Stimulated activated CD4-positive, alpha-beta T cell treated with anti-CD3 and anti-CD28 coated beads, Interleukin-4, amount 100 ng/mL, for 1 hour (primary cell): ENCODE results near the gene PGM1.

Experiments used
- DNase-seq: peaks from one replicate; pipeline ENCODE4 v3.0.0-alpha.2; 2020

The PGM1 gene

DNA sequence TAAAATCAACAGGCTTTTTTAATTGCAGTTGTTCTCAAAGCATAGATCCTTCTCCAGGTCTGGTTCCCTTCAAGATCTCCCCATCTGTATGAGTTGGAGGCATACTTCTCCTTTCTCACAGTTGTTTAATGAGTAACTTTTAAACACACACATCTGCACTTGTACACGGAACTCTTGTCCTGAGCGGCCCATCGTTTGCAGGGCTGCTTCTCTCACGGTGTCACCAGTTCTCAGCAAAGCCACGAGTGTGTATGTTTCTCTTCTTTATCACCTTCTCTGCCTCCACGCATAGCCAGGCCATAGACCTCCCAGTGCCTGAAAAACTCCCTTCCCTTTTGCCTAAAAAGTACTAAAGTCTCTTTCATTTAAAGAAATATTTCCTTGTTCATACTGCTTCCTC, 111.9 kb downstream of the PGM1 start:
- no peak for DNase-seq

- no peak for DNase-seq
Observed at GRCh38 chr1:63709267-63709828, 116.1 kb downstream of the PGM1 start.
